Esophagus muscularis mucosa (tissue), 4 donors: ENCODE results near the gene TAS2R16. TPM values are rescaled to one million over a fixed set of nuclear protein-coding genes. Genes with fewer than 3 reads are reported as not detected.

Experiments used
- DNase-seq: peaks from one replicate; pipeline ENCODE4 v3.0.0-alpha.2; 2017; ENCODE audit errors: extremely low spot score
- H3K27ac ChIP-seq, 4 donors: fragments of 200-600 bp; sonication (generic); replicated peaks in 1 of 4; 1 replicate in 3 of 4; 2 replicates in 1 of 4; pipeline ENCODE4 v1.5.1; 2016 to 2019; ENCODE audit warnings: mild to moderate bottlenecking in 1 of 4
- H3K27me3 ChIP-seq, 4 donors: fragments of 200-600 bp; sonication (generic); one replicate each; pipeline versions ENCODE4 v1.5.1 to v1.6.0; 2016 to 2019
- H3K36me3 ChIP-seq, 4 donors: fragments of 200-600 bp; sonication (generic); one replicate each; pipeline ENCODE4 v1.5.1; 2016 to 2019
- H3K4me1 ChIP-seq, 4 donors: fragments of 200-600 bp; sonication (generic); one replicate each; pipeline ENCODE4 v1.5.1; 2016 to 2019
- H3K4me3 ChIP-seq, 4 donors: fragments of 200-600 bp; sonication (generic); 1 replicate in 2 of 4; 2 replicates in 2 of 4; pipeline ENCODE4 v1.5.1; 2016 to 2019; ENCODE audit warnings: mild to moderate bottlenecking in 4 of 4, moderate library complexity in 1 of 4
- H3K9me3 ChIP-seq, 4 donors: fragments of 200-600 bp; sonication (generic); 1 replicate in 3 of 4; 2 replicates in 1 of 4; pipeline ENCODE4 v1.5.1; 2016 to 2019
- EP300 ChIP-seq: sonication (generic); formaldehyde crosslinking; IDR thresholded peaks from one replicate; pipeline ENCODE4 v1.6.1; 2017; ENCODE audit warnings: antibody characterized with exemption
- POLR2A ChIP-seq: fragments of 450-650 bp; IDR thresholded peaks from one replicate; pipeline ENCODE4 v1.6.1; 2017; ENCODE audit warnings: antibody characterized with exemption, moderate library complexity, mild to moderate bottlenecking, low read depth
- POLR2AphosphoS5 ChIP-seq, 2 donors: sonication (generic); formaldehyde crosslinking; IDR thresholded peaks; one replicate each; pipeline ENCODE4 v1.6.1; 2017; ENCODE audit warnings: antibody characterized with exemption in 2 of 2
- WGBS: methylation state at CpG from one replicate; pipeline ENCODE4 v1.1.5; 2018; 5-methylcytosine and 5-hydroxymethylcytosine counted together
- intact Hi-C: fragments of 100-400 bp; cut with DNase I; formaldehyde crosslinking; loops from one replicate; pipeline ENCODE4 v1.15.1; 2023
- total RNA-seq, 4 donors: library from RNA; depleted of rRNA; stranded (reverse); fragments of >200 nt; gene quantifications; one replicate each; pipeline versions ENCODE4 v1.1.0 to v1.2.1, GENCODE V29; 2016
- TF ChIP-seq, protein P1 (sequence below), 3 experiments: fragments of 200-600 bp in 2 of 3; fragments of 450-650 bp in 1 of 3; sonication (generic) in 2 of 3; IDR thresholded peaks; one replicate each; pipeline ENCODE4 v1.5.1; 2017 to 2019; ENCODE audit warnings: antibody characterized with exemption in 3 of 3, mild to moderate bottlenecking in 2 of 3, moderate library complexity in 1 of 3

The TAS2R16 gene
- total RNA-seq, 4 donors from 2014 or later, result not detected

DNA sequence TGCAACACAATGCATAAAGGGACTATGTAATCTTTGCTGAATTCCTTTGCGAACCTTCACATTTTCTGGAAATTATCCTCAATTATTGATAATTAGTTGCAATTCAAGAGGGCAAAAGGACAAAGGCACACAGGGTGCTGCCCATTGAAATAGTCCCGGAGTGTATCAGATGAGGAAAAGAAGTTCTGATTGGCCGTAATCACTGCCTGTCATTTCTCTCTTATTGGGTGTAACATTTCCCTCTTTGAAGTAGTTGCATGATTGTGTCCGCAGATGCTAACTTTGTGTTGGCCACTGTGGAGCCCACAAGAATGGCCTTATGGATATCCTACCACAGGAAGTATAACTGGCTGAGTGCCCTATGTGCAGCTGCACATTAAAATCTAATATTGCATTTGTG, 35.1 kb upstream of the TAS2R16 start:
- no peak overlapping the region for H3K4me3 ChIP-seq
- H3K36me3 ChIP-seq, result no peaks in the 10 kb centered on the region
- no peaks in the 10 kb centered on the region for H3K9me3 ChIP-seq
- TF ChIP-seq EP300, result no peak
- no peak for TF ChIP-seq POLR2A
- TF ChIP-seq, protein P1, sequence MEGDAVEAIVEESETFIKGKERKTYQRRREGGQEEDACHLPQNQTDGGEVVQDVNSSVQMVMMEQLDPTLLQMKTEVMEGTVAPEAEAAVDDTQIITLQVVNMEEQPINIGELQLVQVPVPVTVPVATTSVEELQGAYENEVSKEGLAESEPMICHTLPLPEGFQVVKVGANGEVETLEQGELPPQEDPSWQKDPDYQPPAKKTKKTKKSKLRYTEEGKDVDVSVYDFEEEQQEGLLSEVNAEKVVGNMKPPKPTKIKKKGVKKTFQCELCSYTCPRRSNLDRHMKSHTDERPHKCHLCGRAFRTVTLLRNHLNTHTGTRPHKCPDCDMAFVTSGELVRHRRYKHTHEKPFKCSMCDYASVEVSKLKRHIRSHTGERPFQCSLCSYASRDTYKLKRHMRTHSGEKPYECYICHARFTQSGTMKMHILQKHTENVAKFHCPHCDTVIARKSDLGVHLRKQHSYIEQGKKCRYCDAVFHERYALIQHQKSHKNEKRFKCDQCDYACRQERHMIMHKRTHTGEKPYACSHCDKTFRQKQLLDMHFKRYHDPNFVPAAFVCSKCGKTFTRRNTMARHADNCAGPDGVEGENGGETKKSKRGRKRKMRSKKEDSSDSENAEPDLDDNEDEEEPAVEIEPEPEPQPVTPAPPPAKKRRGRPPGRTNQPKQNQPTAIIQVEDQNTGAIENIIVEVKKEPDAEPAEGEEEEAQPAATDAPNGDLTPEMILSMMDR (IDR thresholded peaks at IDR 0.05), result no peak
- TF ChIP-seq POLR2AphosphoS5 (IDR thresholded peaks at IDR 0.05), result no peak
- H3K4me1 ChIP-seq, result peaks cover 0 to 8% (median 2%) of the 10 kb centered on the region in 4 donors
- WGBS, result 90% methylated on average over 4 of the region's 4 CpGs
- no peak overlapping the region for H3K27ac ChIP-seq
- intact Hi-C loops, result no loop called here
- no peak for DNase-seq
- H3K27me3 ChIP-seq, result no peaks in the 10 kb centered on the region

DNA sequence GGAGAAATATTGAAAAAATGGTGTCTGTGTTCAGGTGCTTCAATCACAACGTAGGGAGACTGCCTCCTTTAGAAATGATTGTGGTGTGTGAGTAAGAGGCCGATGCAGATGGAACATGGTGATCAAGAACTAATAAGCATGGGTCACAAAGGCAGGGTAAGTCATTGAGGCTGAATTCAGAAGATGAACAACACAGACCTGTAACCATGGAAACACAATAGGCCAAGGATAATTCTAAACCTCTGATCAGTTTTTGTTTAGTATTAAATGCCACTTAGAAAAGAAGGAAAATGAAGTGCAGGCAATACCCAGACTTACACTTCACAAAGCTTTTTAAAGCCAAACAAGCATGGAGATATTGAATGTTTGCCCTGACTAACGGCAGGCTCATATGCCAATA, 32.8 kb upstream of the TAS2R16 start:
- intact Hi-C loops, result no loop called here
- Histone ChIP-seq H3K4me3 (no peak overlapping the region), H3K27ac (no peak overlapping the region), H3K36me3 (no peaks in the 10 kb centered on the region), H3K27me3 (no peaks in the 10 kb centered on the region), H3K4me1 (peaks cover 0 to 19% (median 8%) of the 10 kb centered on the region in 4 donors), H3K9me3 (no peaks in the 10 kb centered on the region)
- TF ChIP-seq, protein P1 (IDR thresholded peaks at IDR 0.05), result no peak
- TF ChIP-seq POLR2AphosphoS5 (IDR thresholded peaks at IDR 0.05) (no peak), POLR2A (no peak), EP300 (no peak)
- DNase-seq, result no peak
- 72% methylated on average over 3 of the region's 3 CpGs for WGBS

DNA sequence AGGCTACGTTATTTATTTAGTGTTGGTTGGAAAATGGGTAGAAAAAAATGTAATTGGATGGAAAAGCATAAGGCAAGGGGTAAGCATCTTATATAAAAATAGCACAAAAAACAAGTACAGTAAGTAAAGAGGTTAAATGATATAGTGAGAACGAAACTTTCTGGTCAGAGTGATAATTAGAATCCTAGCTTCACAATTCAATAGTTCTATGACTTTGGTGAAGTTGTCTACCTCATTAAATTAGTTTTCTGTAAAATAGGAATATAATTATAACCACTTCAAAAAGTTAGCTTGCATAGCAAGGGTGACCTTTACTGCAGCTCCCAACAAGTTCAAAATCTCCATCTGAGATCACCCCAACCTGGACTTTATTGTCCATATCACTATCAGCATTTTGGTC, 30.8 kb upstream of the TAS2R16 start:
- peaks cover 0 to 19% (median 8%) of the 10 kb centered on the region in 4 donors for H3K4me1 ChIP-seq
- intact Hi-C loops, result no loop called here
- no peak for DNase-seq
- TF ChIP-seq POLR2AphosphoS5 (IDR thresholded peaks at IDR 0.05) (no peak), POLR2A (no peak), EP300 (no peak)
- TF ChIP-seq, protein P1 (IDR thresholded peaks at IDR 0.05), result no peak
- H3K36me3 ChIP-seq, result no peaks in the 10 kb centered on the region
- no peak overlapping the region for H3K27ac ChIP-seq
- peaks cover 0 to 5% (median 0%) of the 10 kb centered on the region in 4 donors for H3K9me3 ChIP-seq
- H3K27me3 ChIP-seq, result no peaks in the 10 kb centered on the region
- WGBS, result 82% methylated on average over 2 of the region's 2 CpGs
- no peak overlapping the region for H3K4me3 ChIP-seq

DNA sequence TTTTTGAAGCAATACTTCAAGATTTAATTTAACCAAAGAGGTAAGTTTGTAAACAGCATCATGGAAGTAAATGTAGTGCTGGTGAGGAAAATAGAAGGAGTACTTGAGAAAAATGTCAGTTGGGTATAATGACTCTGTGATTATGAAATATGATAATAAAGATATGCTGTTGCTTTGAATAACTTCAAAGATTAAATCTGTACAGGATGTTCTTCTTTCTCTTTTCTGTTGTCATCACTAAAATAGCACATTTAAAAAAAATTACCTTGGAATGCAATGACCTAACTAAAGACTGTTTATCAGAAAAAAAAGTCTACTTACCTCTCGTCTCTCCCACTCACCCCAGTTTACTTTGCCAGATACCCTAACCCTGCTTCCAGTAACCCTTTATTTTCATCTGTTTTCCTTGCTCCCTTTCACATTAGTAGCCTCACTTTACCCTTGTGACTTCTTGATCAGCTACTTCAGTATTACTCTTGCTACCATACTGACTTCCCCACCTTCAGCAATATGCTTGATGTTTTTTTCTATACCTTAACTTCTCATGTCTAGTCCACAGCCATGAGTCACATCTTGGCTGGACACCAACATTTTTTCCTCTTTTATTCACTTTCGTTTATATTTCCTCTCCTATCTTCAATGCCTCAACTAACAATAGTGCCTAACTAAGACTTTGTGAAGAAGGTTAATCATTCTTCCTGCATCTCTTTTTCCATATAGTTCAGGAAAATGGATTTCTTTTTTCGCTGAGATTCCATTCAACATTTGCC, 29.7 kb upstream of the TAS2R16 start:
- peaks cover 0 to 19% (median 8%) of the 10 kb centered on the region in 4 donors for H3K4me1 ChIP-seq
- no peaks in the 10 kb centered on the region for H3K36me3 ChIP-seq
- H3K27ac ChIP-seq, result peak overlapping the region in 2 of 4 donors; percentile 56 to 66
- H3K4me3 ChIP-seq, result no peak overlapping the region
- 42% methylated on average over 3 of the region's 3 CpGs for WGBS
- intact Hi-C loops, result no loop called here
- TF ChIP-seq, protein P1 (IDR thresholded peaks at IDR 0.05), result no peak
- TF ChIP-seq EP300 (no peak), POLR2A (no peak), POLR2AphosphoS5 (IDR thresholded peaks at IDR 0.05) (peak in 1 of 2 donors; percentile 10)
- no peak for DNase-seq
- peaks cover 0 to 6% (median 0%) of the 10 kb centered on the region in 4 donors for H3K9me3 ChIP-seq
- H3K27me3 ChIP-seq, result no peaks in the 10 kb centered on the region
